ENCODE data around the gene FAM120B.

- TF ChIP-seq, protein P1, sequence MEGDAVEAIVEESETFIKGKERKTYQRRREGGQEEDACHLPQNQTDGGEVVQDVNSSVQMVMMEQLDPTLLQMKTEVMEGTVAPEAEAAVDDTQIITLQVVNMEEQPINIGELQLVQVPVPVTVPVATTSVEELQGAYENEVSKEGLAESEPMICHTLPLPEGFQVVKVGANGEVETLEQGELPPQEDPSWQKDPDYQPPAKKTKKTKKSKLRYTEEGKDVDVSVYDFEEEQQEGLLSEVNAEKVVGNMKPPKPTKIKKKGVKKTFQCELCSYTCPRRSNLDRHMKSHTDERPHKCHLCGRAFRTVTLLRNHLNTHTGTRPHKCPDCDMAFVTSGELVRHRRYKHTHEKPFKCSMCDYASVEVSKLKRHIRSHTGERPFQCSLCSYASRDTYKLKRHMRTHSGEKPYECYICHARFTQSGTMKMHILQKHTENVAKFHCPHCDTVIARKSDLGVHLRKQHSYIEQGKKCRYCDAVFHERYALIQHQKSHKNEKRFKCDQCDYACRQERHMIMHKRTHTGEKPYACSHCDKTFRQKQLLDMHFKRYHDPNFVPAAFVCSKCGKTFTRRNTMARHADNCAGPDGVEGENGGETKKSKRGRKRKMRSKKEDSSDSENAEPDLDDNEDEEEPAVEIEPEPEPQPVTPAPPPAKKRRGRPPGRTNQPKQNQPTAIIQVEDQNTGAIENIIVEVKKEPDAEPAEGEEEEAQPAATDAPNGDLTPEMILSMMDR (IDR thresholded peaks at IDR 0.05) = no peak
- TF ChIP-seq POLR2A (IDR thresholded peaks at IDR 0.05) = no peak
These were observed 6.3 kb downstream of the FAM120B start for GRCh38 chr6:170312876-170313275.
